ENCODE results near the gene STIL.

DNA sequence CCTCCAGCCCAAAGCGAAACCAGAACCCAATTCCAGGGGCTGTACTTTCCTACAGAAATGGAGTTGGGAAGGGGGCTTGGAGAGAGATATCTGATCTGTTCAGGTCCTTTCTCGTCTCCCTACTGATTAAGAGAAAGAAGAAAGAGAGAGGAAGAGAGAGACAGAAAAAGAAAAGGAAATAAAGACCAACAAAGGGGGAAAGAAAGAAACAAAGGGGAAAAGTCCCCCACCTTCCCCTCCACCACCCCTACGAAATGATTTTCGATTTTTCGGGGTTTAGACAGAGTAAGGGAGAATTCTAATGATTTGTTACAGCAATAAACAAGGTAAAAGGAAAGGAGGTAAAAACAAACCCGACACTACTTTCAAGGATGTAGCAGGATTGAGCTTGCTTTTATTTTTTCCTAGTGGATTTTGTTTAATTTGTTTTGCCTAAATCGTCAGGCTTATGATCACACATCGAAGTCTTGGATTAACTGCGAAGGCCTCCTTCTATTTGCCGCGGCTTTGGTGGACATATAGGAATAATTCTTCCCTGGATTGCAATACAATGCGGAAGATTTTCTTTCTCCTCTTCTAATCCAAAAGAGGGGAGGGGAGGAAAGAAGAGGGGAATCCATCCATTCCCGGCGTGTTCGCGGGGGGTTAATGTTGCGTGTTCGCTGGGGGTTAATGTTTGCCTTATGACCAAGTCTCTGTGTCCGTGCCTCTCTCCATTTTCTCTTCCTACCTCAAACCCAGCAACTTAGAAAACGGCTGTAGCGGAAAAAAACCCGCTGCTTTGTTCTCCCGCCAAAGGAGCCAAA, 83.9 kb downstream of the STIL start:
- no peak for TF ChIP-seq EZH2 (IDR thresholded peaks at IDR 0.05; ENCODE audit: borderline replicate concordance, low read depth, low read length, severe bottlenecking)
- TF ChIP-seq, protein P1, sequence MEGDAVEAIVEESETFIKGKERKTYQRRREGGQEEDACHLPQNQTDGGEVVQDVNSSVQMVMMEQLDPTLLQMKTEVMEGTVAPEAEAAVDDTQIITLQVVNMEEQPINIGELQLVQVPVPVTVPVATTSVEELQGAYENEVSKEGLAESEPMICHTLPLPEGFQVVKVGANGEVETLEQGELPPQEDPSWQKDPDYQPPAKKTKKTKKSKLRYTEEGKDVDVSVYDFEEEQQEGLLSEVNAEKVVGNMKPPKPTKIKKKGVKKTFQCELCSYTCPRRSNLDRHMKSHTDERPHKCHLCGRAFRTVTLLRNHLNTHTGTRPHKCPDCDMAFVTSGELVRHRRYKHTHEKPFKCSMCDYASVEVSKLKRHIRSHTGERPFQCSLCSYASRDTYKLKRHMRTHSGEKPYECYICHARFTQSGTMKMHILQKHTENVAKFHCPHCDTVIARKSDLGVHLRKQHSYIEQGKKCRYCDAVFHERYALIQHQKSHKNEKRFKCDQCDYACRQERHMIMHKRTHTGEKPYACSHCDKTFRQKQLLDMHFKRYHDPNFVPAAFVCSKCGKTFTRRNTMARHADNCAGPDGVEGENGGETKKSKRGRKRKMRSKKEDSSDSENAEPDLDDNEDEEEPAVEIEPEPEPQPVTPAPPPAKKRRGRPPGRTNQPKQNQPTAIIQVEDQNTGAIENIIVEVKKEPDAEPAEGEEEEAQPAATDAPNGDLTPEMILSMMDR (IDR thresholded peaks at IDR 0.05; ENCODE audit: extremely low read depth in 1 of 2, insufficient read depth in 1 of 2, low read depth in 1 of 2, low read length in 2 of 2), result no peak
